ENCODE data around the gene LRFN4. TPM values are rescaled to one million over a fixed set of nuclear protein-coding genes. Genes with fewer than 3 reads are reported as not detected.

The LRFN4 gene
- total RNA-seq, 1 experiment from 2014 or later = 70.3 TPM

DNA sequence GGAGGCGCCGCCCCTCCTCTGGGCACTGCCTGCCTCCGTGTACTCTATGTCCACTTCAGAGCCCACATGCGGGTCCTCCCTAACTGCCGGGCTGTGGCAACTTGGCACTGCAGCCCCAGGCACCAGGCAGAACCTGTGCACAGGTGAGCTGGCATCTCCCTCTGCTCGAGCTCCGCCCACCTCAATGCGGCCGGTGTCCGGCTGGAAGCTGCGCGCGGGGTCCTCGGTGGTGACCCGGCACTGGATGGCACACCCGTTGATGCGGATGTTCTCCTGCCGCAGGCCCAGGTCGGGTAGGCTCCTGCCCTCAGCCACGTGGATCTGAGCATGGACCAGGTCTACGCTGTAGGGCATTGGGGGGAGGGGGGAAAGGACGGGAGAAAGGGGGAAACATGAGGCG, 9.1 kb downstream of the LRFN4 start:
- ChIA-PET CTCF (interaction anchor here (0.9 to 3.0 kb wide), 5 partner anchors 14 to 155 kb away, joined by 3 to 18 read pairs (median 8); no protein-coding TSS in a partner anchor), POLR2A (no interaction called here)
- Mint-ChIP-seq H3K4me1 (peaks cover 12% of the 10 kb centered on the region), H3K36me3 (no peaks in the 10 kb centered on the region), H3K27me3 (ENCODE audit: low read depth) (no peaks in the 10 kb centered on the region), H3K9me3 (no peaks in the 10 kb centered on the region), H3K4me3 (no peak overlapping the region), H3K27ac (no peak overlapping the region)
- ATAC-seq (no peak), DNase-seq (ENCODE audit: low spot score) (no peak)
- no peak for TF ChIP-seq GRHL2 (CRISPR knock-in tag; IDR thresholded peaks at IDR 0.05; ENCODE audit: insufficient replicate concordance, severe bottlenecking)
- TF ChIP-seq ZNF416 (CRISPR knock-in tag; IDR thresholded peaks at IDR 0.05) = no peak
- TF ChIP-seq, protein P1, sequence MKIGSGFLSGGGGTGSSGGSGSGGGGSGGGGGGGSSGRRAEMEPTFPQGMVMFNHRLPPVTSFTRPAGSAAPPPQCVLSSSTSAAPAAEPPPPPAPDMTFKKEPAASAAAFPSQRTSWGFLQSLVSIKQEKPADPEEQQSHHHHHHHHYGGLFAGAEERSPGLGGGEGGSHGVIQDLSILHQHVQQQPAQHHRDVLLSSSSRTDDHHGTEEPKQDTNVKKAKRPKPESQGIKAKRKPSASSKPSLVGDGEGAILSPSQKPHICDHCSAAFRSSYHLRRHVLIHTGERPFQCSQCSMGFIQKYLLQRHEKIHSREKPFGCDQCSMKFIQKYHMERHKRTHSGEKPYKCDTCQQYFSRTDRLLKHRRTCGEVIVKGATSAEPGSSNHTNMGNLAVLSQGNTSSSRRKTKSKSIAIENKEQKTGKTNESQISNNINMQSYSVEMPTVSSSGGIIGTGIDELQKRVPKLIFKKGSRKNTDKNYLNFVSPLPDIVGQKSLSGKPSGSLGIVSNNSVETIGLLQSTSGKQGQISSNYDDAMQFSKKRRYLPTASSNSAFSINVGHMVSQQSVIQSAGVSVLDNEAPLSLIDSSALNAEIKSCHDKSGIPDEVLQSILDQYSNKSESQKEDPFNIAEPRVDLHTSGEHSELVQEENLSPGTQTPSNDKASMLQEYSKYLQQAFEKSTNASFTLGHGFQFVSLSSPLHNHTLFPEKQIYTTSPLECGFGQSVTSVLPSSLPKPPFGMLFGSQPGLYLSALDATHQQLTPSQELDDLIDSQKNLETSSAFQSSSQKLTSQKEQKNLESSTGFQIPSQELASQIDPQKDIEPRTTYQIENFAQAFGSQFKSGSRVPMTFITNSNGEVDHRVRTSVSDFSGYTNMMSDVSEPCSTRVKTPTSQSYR (CRISPR knock-in tag; IDR thresholded peaks at IDR 0.05) = no peak
- TF ChIP-seq NR2C2 (CRISPR knock-in tag; IDR thresholded peaks at IDR 0.05) = no peak
- TF ChIP-seq, protein P2, sequence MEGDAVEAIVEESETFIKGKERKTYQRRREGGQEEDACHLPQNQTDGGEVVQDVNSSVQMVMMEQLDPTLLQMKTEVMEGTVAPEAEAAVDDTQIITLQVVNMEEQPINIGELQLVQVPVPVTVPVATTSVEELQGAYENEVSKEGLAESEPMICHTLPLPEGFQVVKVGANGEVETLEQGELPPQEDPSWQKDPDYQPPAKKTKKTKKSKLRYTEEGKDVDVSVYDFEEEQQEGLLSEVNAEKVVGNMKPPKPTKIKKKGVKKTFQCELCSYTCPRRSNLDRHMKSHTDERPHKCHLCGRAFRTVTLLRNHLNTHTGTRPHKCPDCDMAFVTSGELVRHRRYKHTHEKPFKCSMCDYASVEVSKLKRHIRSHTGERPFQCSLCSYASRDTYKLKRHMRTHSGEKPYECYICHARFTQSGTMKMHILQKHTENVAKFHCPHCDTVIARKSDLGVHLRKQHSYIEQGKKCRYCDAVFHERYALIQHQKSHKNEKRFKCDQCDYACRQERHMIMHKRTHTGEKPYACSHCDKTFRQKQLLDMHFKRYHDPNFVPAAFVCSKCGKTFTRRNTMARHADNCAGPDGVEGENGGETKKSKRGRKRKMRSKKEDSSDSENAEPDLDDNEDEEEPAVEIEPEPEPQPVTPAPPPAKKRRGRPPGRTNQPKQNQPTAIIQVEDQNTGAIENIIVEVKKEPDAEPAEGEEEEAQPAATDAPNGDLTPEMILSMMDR (IDR thresholded peaks at IDR 0.05) = no peak

DNA sequence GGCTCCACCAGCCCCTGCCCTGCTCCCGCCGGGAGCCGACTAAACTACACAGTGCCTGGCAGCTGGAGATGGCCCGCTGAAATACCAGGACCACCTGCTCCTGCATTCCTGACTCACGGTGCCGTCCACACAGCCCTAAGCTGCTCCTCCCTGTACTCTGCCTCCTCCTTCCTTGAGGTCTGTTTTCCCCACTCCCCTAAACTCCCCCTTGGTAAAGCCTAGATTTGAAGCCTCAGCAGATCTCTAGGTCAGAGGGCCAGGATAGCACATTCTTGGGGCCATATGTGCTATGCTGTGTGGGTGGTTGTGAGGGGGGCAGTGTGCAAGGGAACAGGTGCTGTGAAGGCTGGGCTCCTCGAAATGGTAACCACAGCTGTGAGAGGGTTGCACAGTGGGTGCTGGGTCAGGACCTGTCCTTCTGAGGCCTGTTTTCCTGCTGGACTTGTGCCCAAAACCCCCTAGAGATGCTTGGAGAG, 9.7 kb downstream of the LRFN4 start:
- H3K4me3 Mint-ChIP-seq = no peak overlapping the region
- H3K36me3 Mint-ChIP-seq = no peaks in the 10 kb centered on the region
- H3K27me3 Mint-ChIP-seq (ENCODE audit: low read depth) = no peaks in the 10 kb centered on the region
- no peak overlapping the region for H3K27ac Mint-ChIP-seq
- H3K4me1 Mint-ChIP-seq = peaks cover 12% of the 10 kb centered on the region
- H3K9me3 Mint-ChIP-seq = no peaks in the 10 kb centered on the region
- ChIA-PET POLR2A (no interaction called here), CTCF (interaction anchor here (0.6 to 3.0 kb wide), 9 partner anchors 10 to 124 kb away, joined by 4 to 18 read pairs (median 8); no protein-coding TSS in a partner anchor)
- DNase-seq (ENCODE audit: low spot score) (no peak), ATAC-seq (no peak)
- TF ChIP-seq, protein P3, sequence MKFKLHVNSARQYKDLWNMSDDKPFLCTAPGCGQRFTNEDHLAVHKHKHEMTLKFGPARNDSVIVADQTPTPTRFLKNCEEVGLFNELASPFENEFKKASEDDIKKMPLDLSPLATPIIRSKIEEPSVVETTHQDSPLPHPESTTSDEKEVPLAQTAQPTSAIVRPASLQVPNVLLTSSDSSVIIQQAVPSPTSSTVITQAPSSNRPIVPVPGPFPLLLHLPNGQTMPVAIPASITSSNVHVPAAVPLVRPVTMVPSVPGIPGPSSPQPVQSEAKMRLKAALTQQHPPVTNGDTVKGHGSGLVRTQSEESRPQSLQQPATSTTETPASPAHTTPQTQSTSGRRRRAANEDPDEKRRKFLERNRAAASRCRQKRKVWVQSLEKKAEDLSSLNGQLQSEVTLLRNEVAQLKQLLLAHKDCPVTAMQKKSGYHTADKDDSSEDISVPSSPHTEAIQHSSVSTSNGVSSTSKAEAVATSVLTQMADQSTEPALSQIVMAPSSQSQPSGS (CRISPR knock-in tag; IDR thresholded peaks at IDR 0.05; ENCODE audit: borderline replicate concordance, low read depth) = no peak
- no peak for TF ChIP-seq RELA (CRISPR knock-in tag; IDR thresholded peaks at IDR 0.05; ENCODE audit: borderline replicate concordance)
- no peak for TF ChIP-seq ZBTB21 (CRISPR knock-in tag; IDR thresholded peaks at IDR 0.05; ENCODE audit: borderline replicate concordance)
- TF ChIP-seq SOX15 (CRISPR knock-in tag; IDR thresholded peaks at IDR 0.05) = no peak
- TF ChIP-seq JAZF1 (CRISPR knock-in tag; IDR thresholded peaks at IDR 0.05) = no peak
- no peak for TF ChIP-seq EMX1 (CRISPR knock-in tag; IDR thresholded peaks at IDR 0.05)
- TF ChIP-seq GRHL2 (CRISPR knock-in tag; IDR thresholded peaks at IDR 0.05; ENCODE audit: insufficient replicate concordance, severe bottlenecking) = no peak
- no peak for TF ChIP-seq ELF4 (CRISPR knock-in tag; IDR thresholded peaks at IDR 0.05; ENCODE audit: low read depth)
- TF ChIP-seq, protein P4, sequence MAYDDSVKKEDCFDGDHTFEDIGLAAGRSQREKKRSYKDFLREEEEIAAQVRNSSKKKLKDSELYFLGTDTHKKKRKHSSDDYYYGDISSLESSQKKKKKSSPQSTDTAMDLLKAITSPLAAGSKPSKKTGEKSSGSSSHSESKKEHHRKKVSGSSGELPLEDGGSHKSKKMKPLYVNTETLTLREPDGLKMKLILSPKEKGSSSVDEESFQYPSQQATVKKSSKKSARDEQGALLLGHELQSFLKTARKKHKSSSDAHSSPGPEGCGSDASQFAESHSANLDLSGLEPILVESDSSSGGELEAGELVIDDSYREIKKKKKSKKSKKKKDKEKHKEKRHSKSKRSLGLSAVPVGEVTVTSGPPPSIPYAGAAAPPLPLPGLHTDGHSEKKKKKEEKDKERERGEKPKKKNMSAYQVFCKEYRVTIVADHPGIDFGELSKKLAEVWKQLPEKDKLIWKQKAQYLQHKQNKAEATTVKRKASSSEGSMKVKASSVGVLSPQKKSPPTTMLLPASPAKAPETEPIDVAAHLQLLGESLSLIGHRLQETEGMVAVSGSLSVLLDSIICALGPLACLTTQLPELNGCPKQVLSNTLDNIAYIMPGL (CRISPR knock-in tag; IDR thresholded peaks at IDR 0.05) = no peak
- TF ChIP-seq HMGA2 (CRISPR knock-in tag; IDR thresholded peaks at IDR 0.05) = no peak
- no peak for TF ChIP-seq TCF7 (CRISPR knock-in tag; IDR thresholded peaks at IDR 0.05; ENCODE audit: low read depth)
- TF ChIP-seq, protein P5, sequence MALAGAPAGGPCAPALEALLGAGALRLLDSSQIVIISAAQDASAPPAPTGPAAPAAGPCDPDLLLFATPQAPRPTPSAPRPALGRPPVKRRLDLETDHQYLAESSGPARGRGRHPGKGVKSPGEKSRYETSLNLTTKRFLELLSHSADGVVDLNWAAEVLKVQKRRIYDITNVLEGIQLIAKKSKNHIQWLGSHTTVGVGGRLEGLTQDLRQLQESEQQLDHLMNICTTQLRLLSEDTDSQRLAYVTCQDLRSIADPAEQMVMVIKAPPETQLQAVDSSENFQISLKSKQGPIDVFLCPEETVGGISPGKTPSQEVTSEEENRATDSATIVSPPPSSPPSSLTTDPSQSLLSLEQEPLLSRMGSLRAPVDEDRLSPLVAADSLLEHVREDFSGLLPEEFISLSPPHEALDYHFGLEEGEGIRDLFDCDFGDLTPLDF (CRISPR knock-in tag; IDR thresholded peaks at IDR 0.05) = no peak
- TF ChIP-seq, protein P6, sequence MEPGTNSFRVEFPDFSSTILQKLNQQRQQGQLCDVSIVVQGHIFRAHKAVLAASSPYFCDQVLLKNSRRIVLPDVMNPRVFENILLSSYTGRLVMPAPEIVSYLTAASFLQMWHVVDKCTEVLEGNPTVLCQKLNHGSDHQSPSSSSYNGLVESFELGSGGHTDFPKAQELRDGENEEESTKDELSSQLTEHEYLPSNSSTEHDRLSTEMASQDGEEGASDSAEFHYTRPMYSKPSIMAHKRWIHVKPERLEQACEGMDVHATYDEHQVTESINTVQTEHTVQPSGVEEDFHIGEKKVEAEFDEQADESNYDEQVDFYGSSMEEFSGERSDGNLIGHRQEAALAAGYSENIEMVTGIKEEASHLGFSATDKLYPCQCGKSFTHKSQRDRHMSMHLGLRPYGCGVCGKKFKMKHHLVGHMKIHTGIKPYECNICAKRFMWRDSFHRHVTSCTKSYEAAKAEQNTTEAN (CRISPR knock-in tag; IDR thresholded peaks at IDR 0.05) = no peak
- TF ChIP-seq, protein P7, sequence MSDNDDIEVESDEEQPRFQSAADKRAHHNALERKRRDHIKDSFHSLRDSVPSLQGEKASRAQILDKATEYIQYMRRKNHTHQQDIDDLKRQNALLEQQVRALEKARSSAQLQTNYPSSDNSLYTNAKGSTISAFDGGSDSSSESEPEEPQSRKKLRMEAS (CRISPR knock-in tag; IDR thresholded peaks at IDR 0.05) = no peak

All from WTC11 (cell line).